ENCODE results near the gene CCDC148.

Gene CCDC148

GRCh38 chr2:158144914-158145625 is 311.5 kb downstream of the CCDC148 start:
- in situ Hi-C loops (cut with HindIII; ENCODE audit: low pct_ligation_motif_present, low sequenced_read_pairs) = no loop called here
- no peak for DNase-seq
- no peak overlapping the region for H3K27ac ChIP-seq
- TF ChIP-seq, protein P1, sequence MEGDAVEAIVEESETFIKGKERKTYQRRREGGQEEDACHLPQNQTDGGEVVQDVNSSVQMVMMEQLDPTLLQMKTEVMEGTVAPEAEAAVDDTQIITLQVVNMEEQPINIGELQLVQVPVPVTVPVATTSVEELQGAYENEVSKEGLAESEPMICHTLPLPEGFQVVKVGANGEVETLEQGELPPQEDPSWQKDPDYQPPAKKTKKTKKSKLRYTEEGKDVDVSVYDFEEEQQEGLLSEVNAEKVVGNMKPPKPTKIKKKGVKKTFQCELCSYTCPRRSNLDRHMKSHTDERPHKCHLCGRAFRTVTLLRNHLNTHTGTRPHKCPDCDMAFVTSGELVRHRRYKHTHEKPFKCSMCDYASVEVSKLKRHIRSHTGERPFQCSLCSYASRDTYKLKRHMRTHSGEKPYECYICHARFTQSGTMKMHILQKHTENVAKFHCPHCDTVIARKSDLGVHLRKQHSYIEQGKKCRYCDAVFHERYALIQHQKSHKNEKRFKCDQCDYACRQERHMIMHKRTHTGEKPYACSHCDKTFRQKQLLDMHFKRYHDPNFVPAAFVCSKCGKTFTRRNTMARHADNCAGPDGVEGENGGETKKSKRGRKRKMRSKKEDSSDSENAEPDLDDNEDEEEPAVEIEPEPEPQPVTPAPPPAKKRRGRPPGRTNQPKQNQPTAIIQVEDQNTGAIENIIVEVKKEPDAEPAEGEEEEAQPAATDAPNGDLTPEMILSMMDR (IDR thresholded peaks at IDR 0.05; ENCODE audit: low read depth, low read length, missing control alignments) = no peak
- H3K36me3 ChIP-seq (replicated peaks) = no peaks in the 10 kb centered on the region
- no peak overlapping the region for H3K4me3 ChIP-seq (ENCODE audit: low read depth, low read length)
- H3K27me3 ChIP-seq (replicated peaks) = no peaks in the 10 kb centered on the region

DNA sequence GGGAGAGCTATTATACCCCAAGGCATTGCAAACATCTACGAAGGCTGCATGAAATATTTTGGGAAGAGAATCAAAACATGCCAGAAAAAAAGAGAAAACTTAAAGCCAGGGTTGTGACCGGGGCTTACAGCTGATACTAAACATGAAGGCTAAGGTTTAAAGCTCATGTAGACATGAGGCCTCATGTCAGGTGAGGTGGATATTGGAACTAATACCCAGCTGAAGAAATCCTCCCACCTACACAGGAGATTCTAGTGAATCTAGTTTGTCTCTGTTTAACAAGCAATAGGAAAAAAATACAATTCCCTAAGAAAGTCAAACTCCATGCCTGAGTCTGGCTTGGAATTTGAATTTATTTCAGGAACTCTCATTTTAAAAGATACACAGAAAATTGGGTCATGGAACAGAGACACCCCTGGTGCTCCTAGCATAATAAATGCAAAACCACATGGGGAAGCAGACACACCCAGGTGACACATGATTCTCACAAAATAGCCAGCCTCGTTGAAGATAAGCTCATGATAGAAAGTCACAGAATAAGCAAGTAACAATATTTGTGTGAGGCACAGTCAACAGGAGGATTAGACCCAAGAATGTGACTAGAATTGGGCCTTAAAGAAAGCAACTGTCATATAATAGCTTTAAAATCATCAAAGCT is 312.7 kb downstream of the CCDC148 start:
- in situ Hi-C loops (cut with HindIII; ENCODE audit: low pct_ligation_motif_present, low sequenced_read_pairs) = no loop called here
- TF ChIP-seq, protein P1 (IDR thresholded peaks at IDR 0.05; ENCODE audit: low read depth, low read length, missing control alignments) = no peak
- H3K36me3 ChIP-seq (replicated peaks) = no peaks in the 10 kb centered on the region
- H3K4me3 ChIP-seq (ENCODE audit: low read depth, low read length) = no peak overlapping the region
- DNase-seq = no peak
- H3K27ac ChIP-seq = no peak overlapping the region
- H3K27me3 ChIP-seq (replicated peaks) = no peaks in the 10 kb centered on the region

DNA sequence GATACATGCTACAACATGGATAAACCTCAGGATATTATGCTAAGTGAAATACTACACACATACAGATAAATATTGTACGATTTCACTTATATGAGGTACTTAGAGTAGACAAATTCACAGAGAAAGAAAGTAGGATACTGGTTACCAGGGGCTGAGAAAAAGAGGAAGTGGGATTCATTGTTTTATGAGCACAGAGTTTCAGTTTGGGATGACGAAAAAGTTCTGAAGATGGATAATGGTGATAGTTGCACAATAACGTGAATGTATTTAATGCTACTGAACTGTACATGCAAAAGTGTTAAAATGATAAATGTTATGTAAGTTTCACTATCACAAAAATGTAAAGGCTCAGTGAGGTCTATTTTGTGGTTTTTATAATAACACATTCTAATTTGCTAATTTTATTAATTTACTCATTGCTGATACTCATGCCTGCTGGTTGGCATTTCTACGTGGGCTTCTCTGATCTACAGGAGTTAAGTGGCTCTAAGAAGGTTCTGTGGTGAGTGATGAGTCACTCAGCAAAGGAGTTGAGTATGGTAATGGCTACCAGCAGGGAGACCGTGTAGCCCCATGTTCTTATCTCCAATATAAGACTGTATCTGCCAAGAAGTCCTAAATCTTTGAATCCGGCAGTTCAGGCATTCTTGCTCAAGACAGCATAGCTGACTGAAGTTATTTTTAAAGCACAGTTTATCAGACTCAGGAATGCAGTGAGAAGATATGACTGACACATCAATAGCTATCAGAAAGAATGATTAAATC is 313.8 kb downstream of the CCDC148 start:
- peak; percentile 79 for DNase-seq
- Histone ChIP-seq H3K4me3 (ENCODE audit: low read depth, low read length) (no peak overlapping the region), H3K27ac (no peak overlapping the region), H3K27me3 (replicated peaks) (no peaks in the 10 kb centered on the region), H3K36me3 (replicated peaks) (no peaks in the 10 kb centered on the region)
- in situ Hi-C loops (cut with HindIII; ENCODE audit: low pct_ligation_motif_present, low sequenced_read_pairs) = no loop called here
- TF ChIP-seq, protein P1 (IDR thresholded peaks at IDR 0.05; ENCODE audit: low read depth, low read length, missing control alignments) = no peak

GRCh38 chr2:158142165-158142564 is 314.4 kb downstream of the CCDC148 start:
- Histone ChIP-seq H3K4me3 (ENCODE audit: low read depth, low read length) (no peak overlapping the region), H3K27me3 (replicated peaks) (no peaks in the 10 kb centered on the region), H3K27ac (no peak overlapping the region), H3K36me3 (replicated peaks) (no peaks in the 10 kb centered on the region)
- DNase-seq = no peak
- in situ Hi-C loops (cut with HindIII; ENCODE audit: low pct_ligation_motif_present, low sequenced_read_pairs) = no loop called here
- TF ChIP-seq, protein P1 (IDR thresholded peaks at IDR 0.05; ENCODE audit: low read depth, low read length, missing control alignments) = no peak

- Histone ChIP-seq H3K27ac (no peak overlapping the region), H3K36me3 (replicated peaks) (no peaks in the 10 kb centered on the region), H3K27me3 (replicated peaks) (no peaks in the 10 kb centered on the region), H3K4me3 (ENCODE audit: low read depth, low read length) (no peak overlapping the region)
- TF ChIP-seq, protein P1 (IDR thresholded peaks at IDR 0.05; ENCODE audit: low read depth, low read length, missing control alignments) = no peak
- no peak for DNase-seq
- in situ Hi-C loops (cut with HindIII; ENCODE audit: low pct_ligation_motif_present, low sequenced_read_pairs) = no loop called here
Observed at GRCh38 chr2:158140201-158140600, 316.4 kb downstream of the CCDC148 start.
